IPS-11a (cell line): Measurements from ENCODE around the gene ATP8A2.

Experiments
- H3K4me3 ChIP-seq: one replicate; pipeline ENCODE4 v1.5.1; 2013; ENCODE audit warnings: low read depth, low read length, control low read depth

ATP8A2 gene

GRCh38 chr13:26021956-26022355 lies 650.2 kb downstream of the ATP8A2 start:
- no peak overlapping the region for H3K4me3 ChIP-seq

GRCh38 chr13:26022538-26023292 lies 650.9 kb downstream of the ATP8A2 start:
- H3K4me3 ChIP-seq, result no peak overlapping the region

- no peak overlapping the region for H3K4me3 ChIP-seq
These were observed 652.8 kb downstream of the ATP8A2 start for GRCh38 chr13:26024558-26024957.

GRCh38 chr13:26025196-26025595 lies 653.4 kb downstream of the ATP8A2 start:
- no peak overlapping the region for H3K4me3 ChIP-seq

GRCh38 chr13:26025771-26026170 lies 654.0 kb downstream of the ATP8A2 start:
- no peak overlapping the region for H3K4me3 ChIP-seq

GRCh38 chr13:26026211-26026610 lies 654.4 kb downstream of the ATP8A2 start:
- no peak overlapping the region for H3K4me3 ChIP-seq

GRCh38 chr13:26029581-26030136 lies 657.9 kb downstream of the ATP8A2 start:
- H3K4me3 ChIP-seq, result no peak overlapping the region

GRCh38 chr13:26030331-26030730 lies 658.6 kb downstream of the ATP8A2 start:
- H3K4me3 ChIP-seq, result no peak overlapping the region

- no peak overlapping the region for H3K4me3 ChIP-seq
These were observed 662.2 kb downstream of the ATP8A2 start for GRCh38 chr13:26034018-26034417.

- H3K4me3 ChIP-seq, result no peak overlapping the region
These were observed 664.6 kb downstream of the ATP8A2 start for GRCh38 chr13:26036383-26036782.

- H3K4me3 ChIP-seq, result no peak overlapping the region
These were observed 665.5 kb downstream of the ATP8A2 start for GRCh38 chr13:26037302-26037701.

- no peak overlapping the region for H3K4me3 ChIP-seq
These were observed 667.2 kb downstream of the ATP8A2 start for GRCh38 chr13:26038931-26039475.

GRCh38 chr13:26041444-26041843 lies 669.7 kb downstream of the ATP8A2 start:
- H3K4me3 ChIP-seq, result no peak overlapping the region

- H3K4me3 ChIP-seq, result no peak overlapping the region
These were observed 671.0 kb downstream of the ATP8A2 start for GRCh38 chr13:26042785-26043184.

GRCh38 chr13:26045142-26045541 lies 673.4 kb downstream of the ATP8A2 start:
- no peak overlapping the region for H3K4me3 ChIP-seq

GRCh38 chr13:26046639-26047038 lies 674.9 kb downstream of the ATP8A2 start:
- no peak overlapping the region for H3K4me3 ChIP-seq

- no peak overlapping the region for H3K4me3 ChIP-seq
These were observed 675.3 kb downstream of the ATP8A2 start for GRCh38 chr13:26047040-26047439.

- H3K4me3 ChIP-seq, result no peak overlapping the region
These were observed 677.0 kb downstream of the ATP8A2 start for GRCh38 chr13:26048741-26049140.

GRCh38 chr13:26050568-26051230 lies 678.9 kb downstream of the ATP8A2 start:
- peak overlapping the region; percentile 49 for H3K4me3 ChIP-seq

GRCh38 chr13:26051231-26051656 lies 679.5 kb downstream of the ATP8A2 start:
- peak overlapping the region; percentile 49 for H3K4me3 ChIP-seq

- peak within 1 kb of the TSS; percentile 49 for H3K4me3 ChIP-seq
These were observed 680.0 kb downstream of the ATP8A2 start, which contains the start of gene SHISA2 for GRCh38 chr13:26051657-26052311. TSS of gene SHISA2 (minus strand) at chr13:26052016. CDS start at chr13:26050975, 1,041 bp downstream.
